DOHH2 (cell line): Measurements from ENCODE around the gene DCAF5.
"Not testable (repeated sequence)": the region's sequence is repeated elsewhere in the genome, so short reads cannot be mapped to it uniquely, and the experiment has no call there.

Experiments used
- H3F3A ChIP-seq: fragments of 200-600 bp; sonication (generic), shearing (Covaris generic); 2 replicates; pipeline ENCODE4 v1.6.0; 2016; ENCODE audit warnings: antibody characterized with exemption, mild to moderate bottlenecking; ENCODE audit not compliant: control insufficient read depth, insufficient read depth
- H3K27ac ChIP-seq: fragments of 200-600 bp; sonication (generic); 2 replicates; pipeline ENCODE4 v1.5.1; 2014; ENCODE audit warnings: low read depth, mild to moderate bottlenecking, low read length, moderate library complexity
- H3K27me3 ChIP-seq: fragments of 200-600 bp; sonication (generic); 2 replicates; pipeline ENCODE4 v1.6.1; 2014; ENCODE audit warnings: mild to moderate bottlenecking, low read length, mixed read lengths; ENCODE audit not compliant: control insufficient read depth
- H3K36me3 ChIP-seq: fragments of 200-600 bp; sonication (generic); 2 replicates; pipeline ENCODE4 v1.6.1; 2014; ENCODE audit warnings: mild to moderate bottlenecking, low read length, moderate library complexity, mixed read lengths; ENCODE audit not compliant: control insufficient read depth
- H3K4me1 ChIP-seq: fragments of 200-600 bp; sonication (generic); 2 replicates; pipeline ENCODE4 v1.6.1; 2014; ENCODE audit warnings: mild to moderate bottlenecking, low read length, mixed read lengths; ENCODE audit not compliant: control insufficient read depth
- H3K4me2 ChIP-seq: fragments of 200-600 bp; sonication (generic); 2 replicates; pipeline ENCODE4 v1.6.0; 2014; ENCODE audit warnings: mild to moderate bottlenecking, low read length, moderate library complexity
- H3K4me3 ChIP-seq: fragments of 200-600 bp; sonication (generic); 2 replicates; pipeline ENCODE4 v1.5.1; 2014; ENCODE audit warnings: mild to moderate bottlenecking, low read length, mixed read lengths
- H3K79me2 ChIP-seq: fragments of 200-600 bp; sonication (generic); 2 replicates; pipeline ENCODE4 v1.6.1; 2014; ENCODE audit warnings: mild to moderate bottlenecking, low read length, mixed read lengths; ENCODE audit not compliant: control insufficient read depth
- H3K9me2 ChIP-seq: fragments of 200-600 bp; sonication (generic); replicated peaks from 2 replicates; pipeline ENCODE4 v1.6.1; 2014; ENCODE audit warnings: mild to moderate bottlenecking, low read length, mixed read lengths; ENCODE audit not compliant: control insufficient read depth
- H3K9me3 ChIP-seq: fragments of 200-600 bp; sonication (generic); 2 replicates; pipeline ENCODE4 v1.6.1; 2014; ENCODE audit warnings: antibody characterized with exemption, low read length, mixed read lengths; ENCODE audit not compliant: control insufficient read depth, insufficient read depth
- H4K20me1 ChIP-seq: fragments of 200-600 bp; sonication (generic); 2 replicates; pipeline ENCODE4 v1.6.0; 2014; ENCODE audit warnings: low read depth, mild to moderate bottlenecking, antibody characterized with exemption, low read length, moderate library complexity; ENCODE audit not compliant: control insufficient read depth, insufficient read depth
- CTCF ChIP-seq: fragments of 200-600 bp; sonication (generic); IDR thresholded peaks from one replicate; pipeline ENCODE4 v1.5.1; 2014; ENCODE audit warnings: antibody characterized with exemption, mild to moderate bottlenecking, low read depth, low read length; ENCODE audit not compliant: poor library complexity, severe bottlenecking
- EZH2phosphoT487 ChIP-seq: fragments of 200-600 bp; sonication (generic); IDR thresholded peaks from 2 replicates; pipeline ENCODE4 v1.6.1; 2017; ENCODE audit warnings: borderline replicate concordance, mild to moderate bottlenecking, antibody characterized with exemption, low read length, moderate library complexity, mixed read lengths

DCAF5 gene

GRCh38 chr14:69181491-69181890 is 28.6 kb upstream of the DCAF5 start:
- Histone ChIP-seq H3K4me1 (no peaks in the 10 kb centered on the region), H3K27ac (no peak overlapping the region), H3K9me2 (no peaks in the 10 kb centered on the region), H3K4me2 (no peak overlapping the region), H3K79me2 (no peaks in the 10 kb centered on the region), H3K4me3 (no peak overlapping the region), H4K20me1 (no peaks in the 10 kb centered on the region), H3K9me3 (no peaks in the 10 kb centered on the region), H3F3A (no peaks in the 10 kb centered on the region), H3K27me3 (no peaks in the 10 kb centered on the region; the same call in 1 of the 2 replicates), H3K36me3 (no peaks in the 10 kb centered on the region)
- TF ChIP-seq EZH2phosphoT487 (no peak), CTCF (no peak)

- Histone ChIP-seq H3K4me2 (no peak overlapping the region), H3K27me3 (peaks cover 6% of the 10 kb centered on the region; the same call in 1 of the 2 replicates), H3K27ac (no peak overlapping the region)
These were observed 22.2 kb upstream of the DCAF5 start for GRCh38 chr14:69175130-69175529.

GRCh38 chr14:69171569-69171968 is 18.6 kb upstream of the DCAF5 start:
- peaks cover 6% of the 10 kb centered on the region; the same call in 1 of the 2 replicates for H3K27me3 ChIP-seq
- no peaks in the 10 kb centered on the region for H4K20me1 ChIP-seq
- H3K4me1 ChIP-seq = no peaks in the 10 kb centered on the region
- H3K27ac ChIP-seq = no peak overlapping the region
- H3F3A ChIP-seq = no peaks in the 10 kb centered on the region
- no peaks in the 10 kb centered on the region for H3K79me2 ChIP-seq
- H3K4me3 ChIP-seq = no peak overlapping the region
- H3K36me3 ChIP-seq = no peaks in the 10 kb centered on the region
- H3K9me2 ChIP-seq = no peaks in the 10 kb centered on the region
- no peak for TF ChIP-seq EZH2phosphoT487
- no peak for TF ChIP-seq CTCF
- H3K4me2 ChIP-seq = no peak overlapping the region
- H3K9me3 ChIP-seq = no peaks in the 10 kb centered on the region

More at GRCh38 chr14:69175130-69175529, 22.2 kb upstream of the DCAF5 start:
- H3K4me1 ChIP-seq = no peaks in the 10 kb centered on the region
- no peak overlapping the region for H3K4me3 ChIP-seq
- H3K36me3 ChIP-seq = no peaks in the 10 kb centered on the region
- no peaks in the 10 kb centered on the region for H3K9me3 ChIP-seq
- no peaks in the 10 kb centered on the region for H4K20me1 ChIP-seq
- no peaks in the 10 kb centered on the region for H3F3A ChIP-seq
- H3K9me2 ChIP-seq = no peaks in the 10 kb centered on the region
- H3K79me2 ChIP-seq = no peaks in the 10 kb centered on the region
- no peak for TF ChIP-seq CTCF
- no peak for TF ChIP-seq EZH2phosphoT487

- H3K27me3 ChIP-seq = peaks cover 6% of the 10 kb centered on the region; the same call in 1 of the 2 replicates
- H3F3A ChIP-seq = no peaks in the 10 kb centered on the region
- no peak for TF ChIP-seq EZH2phosphoT487
- TF ChIP-seq CTCF = no peak
- H3K79me2 ChIP-seq = no peaks in the 10 kb centered on the region
- H3K4me1 ChIP-seq = no peaks in the 10 kb centered on the region
- H4K20me1 ChIP-seq = no peaks in the 10 kb centered on the region
- no peak overlapping the region for H3K4me3 ChIP-seq
- no peaks in the 10 kb centered on the region for H3K9me3 ChIP-seq
- no peaks in the 10 kb centered on the region for H3K9me2 ChIP-seq
- H3K36me3 ChIP-seq = no peaks in the 10 kb centered on the region
- H3K4me2 ChIP-seq = no peak overlapping the region
- H3K27ac ChIP-seq = no peak overlapping the region
These were observed 17.9 kb upstream of the DCAF5 start for GRCh38 chr14:69170839-69171238.

- not testable (repeated sequence) for H3K9me3 ChIP-seq, H3K79me2 ChIP-seq, H3K4me3 ChIP-seq, H3F3A ChIP-seq, H4K20me1 ChIP-seq, H3K36me3 ChIP-seq, H3K27ac ChIP-seq, H3K9me2 ChIP-seq, H3K4me2 ChIP-seq, H3K4me1 ChIP-seq
- peaks cover 21% of the 10 kb centered on the region for H3K27me3 ChIP-seq
These were observed 12.9 kb upstream of the DCAF5 start for GRCh38 chr14:69165787-69166186.
